Testis (tissue), 2 donors: Measurements from ENCODE around the gene PRSS37.

ENCODE experiments used
- POLR2A ChIP-seq: fragments of 450-650 bp; IDR thresholded peaks from one replicate; pipeline ENCODE4 v1.6.1; 2017; ENCODE audit warnings: antibody characterized with exemption, mild to moderate bottlenecking, moderate library complexity
- TF ChIP-seq, protein P1 (sequence below), 3 experiments: fragments of 450-650 bp in 2 of 3; fragments of 200-600 bp in 1 of 3; sonication (generic) in 1 of 3; IDR thresholded peaks; one replicate each; pipeline ENCODE4 v1.5.1; 2016 to 2019; ENCODE audit warnings: antibody characterized with exemption in 3 of 3, mild to moderate bottlenecking in 2 of 3, moderate library complexity in 1 of 3

- TF ChIP-seq, protein P1, sequence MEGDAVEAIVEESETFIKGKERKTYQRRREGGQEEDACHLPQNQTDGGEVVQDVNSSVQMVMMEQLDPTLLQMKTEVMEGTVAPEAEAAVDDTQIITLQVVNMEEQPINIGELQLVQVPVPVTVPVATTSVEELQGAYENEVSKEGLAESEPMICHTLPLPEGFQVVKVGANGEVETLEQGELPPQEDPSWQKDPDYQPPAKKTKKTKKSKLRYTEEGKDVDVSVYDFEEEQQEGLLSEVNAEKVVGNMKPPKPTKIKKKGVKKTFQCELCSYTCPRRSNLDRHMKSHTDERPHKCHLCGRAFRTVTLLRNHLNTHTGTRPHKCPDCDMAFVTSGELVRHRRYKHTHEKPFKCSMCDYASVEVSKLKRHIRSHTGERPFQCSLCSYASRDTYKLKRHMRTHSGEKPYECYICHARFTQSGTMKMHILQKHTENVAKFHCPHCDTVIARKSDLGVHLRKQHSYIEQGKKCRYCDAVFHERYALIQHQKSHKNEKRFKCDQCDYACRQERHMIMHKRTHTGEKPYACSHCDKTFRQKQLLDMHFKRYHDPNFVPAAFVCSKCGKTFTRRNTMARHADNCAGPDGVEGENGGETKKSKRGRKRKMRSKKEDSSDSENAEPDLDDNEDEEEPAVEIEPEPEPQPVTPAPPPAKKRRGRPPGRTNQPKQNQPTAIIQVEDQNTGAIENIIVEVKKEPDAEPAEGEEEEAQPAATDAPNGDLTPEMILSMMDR (IDR thresholded peaks at IDR 0.05), result no peak
- TF ChIP-seq POLR2A, result no peak
These were observed 3.6 kb downstream of the PRSS37 start for GRCh38 chr7:141837683-141838082.
